IPS DF 19.7 (cell line): ENCODE results near the gene EIF3D.

Source experiments
- DNase-seq: peaks from one replicate; pipeline ENCODE4 v3.0.0-alpha.2; 2013; ENCODE audit warnings: low read depth, low spot score

EIF3D gene

DNA sequence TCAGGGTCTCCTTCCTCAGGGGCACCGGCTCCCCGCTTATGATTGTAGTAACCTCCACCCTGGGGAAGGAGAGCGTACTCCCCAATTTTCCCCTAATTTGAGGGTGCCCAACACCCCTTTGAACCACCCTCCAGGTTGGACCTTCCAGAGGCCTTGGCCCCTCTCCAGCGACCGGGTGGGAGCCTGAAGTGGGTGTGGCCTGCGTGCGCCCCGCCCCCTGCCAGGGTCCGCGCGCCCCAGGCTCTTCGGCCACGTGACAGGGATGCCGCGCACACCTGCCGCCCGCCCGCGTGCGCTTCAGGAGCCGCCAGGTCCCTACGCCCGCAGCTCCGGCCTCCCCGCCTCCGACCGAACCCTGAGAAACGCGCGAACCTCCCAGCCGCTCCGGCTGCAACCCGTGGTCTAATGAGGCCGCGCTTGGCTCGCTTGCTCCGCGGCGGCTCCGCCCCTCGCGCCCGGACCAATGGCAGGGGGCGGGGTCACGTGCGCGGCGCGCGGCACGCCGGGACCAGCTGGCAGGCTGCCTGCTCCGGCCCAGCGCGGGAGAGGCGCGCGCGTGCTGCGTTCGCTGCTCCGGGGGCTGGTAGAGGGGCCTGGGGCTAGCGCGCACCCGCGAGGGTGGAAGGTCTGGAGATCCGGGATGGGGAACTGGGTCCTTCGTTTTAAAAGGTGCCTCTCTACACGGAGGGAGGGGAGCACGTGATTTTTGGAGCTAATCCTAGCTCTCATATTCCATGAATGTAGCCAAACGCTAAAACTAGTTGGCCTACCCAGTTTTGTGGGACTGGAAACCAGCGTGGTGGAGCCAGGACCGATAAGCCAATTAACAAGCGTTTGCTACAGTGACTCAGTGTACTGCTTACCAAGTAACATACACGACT lies 22.1 kb downstream of the EIF3D start, which contains the start of gene FOXRED2:
FOXRED2 (minus strand) TSS at position 404 of the 881 bp plus-strand sequence. CDS start 618 bp downstream, outside the sequence.
- no peak for DNase-seq

DNA sequence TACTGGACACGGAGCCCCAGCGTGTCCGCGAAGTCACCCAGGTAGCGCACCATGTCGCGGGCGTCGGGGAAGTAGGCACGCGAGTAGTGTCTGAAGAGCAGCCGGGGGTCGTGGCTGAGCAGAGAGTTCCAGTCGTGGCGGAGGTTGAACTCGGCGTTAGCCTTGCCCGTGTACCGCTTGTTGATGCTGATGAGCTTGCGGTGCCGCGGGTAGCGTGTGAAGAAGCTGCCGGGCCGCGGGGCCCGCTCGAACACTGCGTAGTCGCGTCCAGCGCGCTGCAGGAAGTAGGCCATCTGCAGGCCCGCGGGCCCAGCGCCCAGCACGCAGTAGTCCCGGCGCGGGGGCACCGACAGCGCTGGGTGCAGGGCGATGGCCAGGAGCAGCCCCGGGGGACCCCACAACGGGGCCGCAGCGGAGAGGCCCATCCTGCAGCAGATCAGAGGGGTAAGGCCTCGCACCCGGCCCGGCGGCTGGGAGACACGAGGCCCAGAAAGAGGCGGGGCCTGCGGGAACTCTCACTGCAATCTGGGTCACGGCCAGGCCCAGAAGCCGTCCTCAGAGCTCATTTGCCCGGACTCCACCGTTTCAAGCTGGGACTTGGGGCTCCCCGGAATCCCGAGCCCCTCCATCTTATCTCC lies 22.8 kb downstream of the EIF3D start:
- no peak for DNase-seq

DNA sequence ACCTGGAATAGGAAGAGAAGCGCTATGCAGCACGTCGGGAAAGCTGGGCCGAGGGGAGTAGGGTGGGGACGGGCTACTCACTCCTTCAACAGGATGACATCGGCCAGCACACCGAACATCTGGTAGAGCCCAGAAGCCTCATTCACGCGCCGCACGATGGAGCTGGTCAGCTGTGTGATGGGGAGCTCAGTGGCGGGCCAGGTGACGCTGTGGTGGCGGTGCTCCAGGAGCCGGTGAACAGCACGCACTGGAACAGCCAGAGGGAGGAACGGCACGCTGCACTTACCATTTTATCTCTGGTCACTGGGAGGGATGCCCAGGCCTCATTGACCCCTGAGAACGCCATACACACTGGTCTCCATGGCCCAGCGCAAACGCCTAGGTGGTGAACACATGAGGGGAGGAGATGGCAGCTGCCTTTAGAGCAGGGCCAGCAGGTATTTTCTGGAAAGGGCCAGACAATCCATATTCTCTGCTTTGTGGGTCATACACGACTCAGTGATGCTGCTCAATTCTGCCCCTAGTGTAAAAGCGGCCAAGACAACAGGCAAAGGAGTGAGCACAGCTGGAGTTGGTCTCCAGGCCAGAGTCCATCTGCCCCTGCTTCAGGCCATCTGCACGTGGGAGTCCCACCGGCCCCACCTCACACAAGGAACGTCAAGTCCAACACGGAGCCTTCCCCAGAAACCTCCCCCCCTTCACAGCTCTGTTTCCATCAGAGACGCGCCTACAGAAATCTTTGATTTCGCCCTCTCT lies 30.9 kb downstream of the EIF3D start:
- DNase-seq: no peak

DNA sequence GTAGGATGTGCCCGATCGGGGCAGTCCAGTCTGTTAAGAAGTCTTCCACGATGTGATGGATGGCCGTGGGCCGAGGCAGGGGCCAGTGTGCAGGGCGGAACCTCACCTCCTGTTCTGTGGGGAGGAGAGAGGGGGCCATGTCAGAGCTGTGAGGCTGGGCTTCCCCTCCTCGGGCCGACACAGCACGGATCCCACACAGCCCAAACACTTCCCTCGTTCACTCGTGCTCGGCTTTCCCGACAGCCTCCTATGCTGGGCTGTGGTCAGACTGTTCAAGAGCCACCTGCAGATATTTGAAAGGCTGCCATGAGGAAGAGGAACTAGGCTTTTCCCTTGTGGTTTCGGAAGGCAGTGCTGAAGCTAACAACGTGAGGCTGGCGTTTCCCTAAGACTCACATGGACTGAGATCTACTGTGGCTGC lies 35.3 kb downstream of the EIF3D start:
- DNase-seq: no peak

DNA sequence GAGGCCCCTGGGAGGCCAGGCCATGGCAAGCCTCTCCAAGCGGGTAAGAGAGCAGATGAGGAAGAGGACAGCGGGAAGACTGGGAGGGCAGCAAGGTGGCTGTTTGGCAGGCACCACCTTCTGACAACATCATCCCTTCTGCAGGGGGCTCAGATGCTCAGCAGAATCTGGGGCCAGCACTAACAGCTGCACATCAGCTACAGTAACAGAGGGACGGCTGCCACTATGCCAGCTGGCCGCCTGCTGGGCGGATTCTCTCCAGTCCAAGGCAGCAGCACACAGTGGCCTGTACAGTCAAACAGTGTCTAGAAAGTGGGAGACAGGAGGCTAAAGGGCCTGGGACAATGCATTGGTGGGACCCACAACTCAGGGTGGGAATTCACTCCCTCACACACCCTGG lies 36.9 kb downstream of the EIF3D start:
- DNase-seq: no peak

DNA sequence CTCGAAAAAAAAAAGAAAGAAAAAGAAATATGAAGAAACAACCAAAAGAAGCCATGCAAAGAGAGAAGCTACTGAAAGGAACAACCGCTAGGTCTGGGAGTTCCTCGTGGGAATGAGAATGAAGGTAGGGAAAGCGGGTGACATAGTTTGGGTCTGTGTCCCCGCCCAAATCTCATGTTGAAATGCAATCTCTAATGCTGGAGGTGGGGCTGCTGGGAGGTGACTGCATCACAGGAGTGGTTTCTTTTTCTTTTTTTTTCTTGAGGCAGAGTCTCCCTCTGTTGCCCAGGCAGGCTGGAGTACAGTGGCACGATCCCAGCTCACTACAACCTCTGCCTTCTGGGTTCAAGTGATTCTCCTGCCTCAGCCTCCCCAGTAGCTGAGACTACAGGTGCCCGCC lies 37.8 kb downstream of the EIF3D start:
- DNase-seq: no peak

DNA sequence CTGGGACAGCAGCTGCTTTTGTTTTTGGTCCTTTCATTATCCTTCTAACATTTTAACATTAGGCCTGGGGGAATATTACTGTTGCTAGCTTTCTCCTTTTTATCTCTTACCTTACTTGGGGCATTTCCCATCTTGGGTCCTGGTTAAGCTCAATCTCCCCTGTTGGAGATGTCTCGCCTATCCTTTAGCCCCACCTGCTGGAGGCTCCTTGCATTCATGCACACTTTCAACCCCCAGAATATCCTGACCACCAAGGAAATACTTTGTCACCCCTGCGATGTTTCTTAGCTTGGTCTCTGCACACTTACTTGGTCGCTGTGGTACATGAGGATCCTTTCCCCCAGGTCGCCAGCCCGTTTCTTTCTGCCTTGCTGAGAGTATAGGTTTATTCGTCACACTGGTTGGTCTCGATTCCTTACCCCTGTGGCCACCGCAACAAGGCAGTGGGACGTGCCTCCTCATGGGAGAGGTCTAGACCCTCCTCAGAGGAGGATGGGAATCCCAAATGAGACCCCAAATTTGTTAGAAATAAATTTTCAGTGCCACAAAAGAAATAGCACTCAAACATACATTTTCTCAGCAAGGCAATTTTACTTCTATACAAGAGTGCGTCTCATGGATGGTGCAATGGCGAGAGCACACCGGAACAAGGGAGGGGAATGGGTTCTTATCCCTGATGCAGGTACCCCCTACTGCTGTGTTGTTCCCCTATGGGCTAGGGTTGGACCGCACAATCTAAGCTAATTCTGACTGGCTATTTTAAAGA lies 42.2 kb downstream of the EIF3D start:
- DNase-seq: no peak

DNA sequence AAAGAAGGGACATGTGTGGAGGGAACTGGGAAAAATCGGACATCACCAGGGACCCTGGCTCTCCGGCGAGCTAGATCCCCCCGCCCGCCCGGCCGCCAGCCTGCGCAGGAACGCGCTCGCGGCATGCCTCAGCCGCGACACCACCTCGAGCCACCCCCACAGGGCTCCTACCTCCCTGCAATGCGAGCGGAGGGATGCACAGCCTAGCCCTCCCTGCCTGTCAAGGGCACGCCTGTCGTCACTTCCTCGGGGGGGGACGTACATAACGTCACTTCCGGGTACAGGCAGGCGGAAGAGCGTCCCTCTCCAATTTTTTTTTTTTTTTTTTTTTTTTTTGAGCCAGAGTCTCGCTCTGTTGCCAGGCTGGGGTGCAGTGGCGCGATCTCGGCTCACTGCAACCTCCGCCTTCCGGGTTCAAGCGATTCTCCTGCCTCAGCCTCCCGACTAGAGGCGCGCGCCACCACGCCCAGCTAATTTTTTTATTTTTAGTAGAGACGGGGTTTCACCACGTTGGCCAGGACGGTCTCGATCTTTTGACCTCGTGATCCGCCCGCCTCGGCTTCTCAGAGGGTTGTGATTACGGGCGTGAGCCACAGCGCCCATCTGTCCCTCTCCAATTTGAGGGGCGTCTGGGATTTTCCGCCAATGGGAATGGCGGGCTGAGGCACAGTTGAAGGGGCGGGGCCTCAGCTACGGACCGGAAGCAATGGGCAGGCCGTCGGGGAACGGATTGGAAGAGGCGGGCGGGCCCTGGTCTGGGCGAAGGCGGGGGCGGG lies 47.4 kb downstream of the EIF3D start, which contains the start of gene TXN2:
TXN2 (minus strand) TSS at position 248 of the 776 bp plus-strand sequence. CDS start 803 bp downstream, outside the sequence.
- DNase-seq: peak; percentile 65

DNA sequence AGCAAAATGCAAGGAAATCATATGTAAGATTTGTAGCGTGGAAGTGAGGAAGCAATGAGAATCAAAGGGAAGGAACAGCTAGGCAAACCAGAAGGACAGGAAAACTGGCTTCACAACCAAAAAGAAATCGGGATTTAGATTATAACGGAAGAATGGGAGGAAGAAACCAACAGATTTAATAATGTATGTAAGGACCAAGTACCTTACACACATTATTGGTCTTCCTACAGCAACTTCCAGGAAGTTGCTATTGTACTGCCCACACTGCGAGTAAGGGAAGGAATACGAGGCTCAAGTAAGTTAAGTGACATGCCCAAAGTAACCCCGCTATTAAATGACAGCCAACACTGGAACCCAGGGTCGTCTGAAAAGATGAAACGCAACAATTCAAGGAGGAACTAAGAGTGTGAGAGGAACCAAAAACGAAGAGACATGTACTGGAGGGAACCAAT lies 48.0 kb downstream of the EIF3D start:
- DNase-seq: no peak

DNA sequence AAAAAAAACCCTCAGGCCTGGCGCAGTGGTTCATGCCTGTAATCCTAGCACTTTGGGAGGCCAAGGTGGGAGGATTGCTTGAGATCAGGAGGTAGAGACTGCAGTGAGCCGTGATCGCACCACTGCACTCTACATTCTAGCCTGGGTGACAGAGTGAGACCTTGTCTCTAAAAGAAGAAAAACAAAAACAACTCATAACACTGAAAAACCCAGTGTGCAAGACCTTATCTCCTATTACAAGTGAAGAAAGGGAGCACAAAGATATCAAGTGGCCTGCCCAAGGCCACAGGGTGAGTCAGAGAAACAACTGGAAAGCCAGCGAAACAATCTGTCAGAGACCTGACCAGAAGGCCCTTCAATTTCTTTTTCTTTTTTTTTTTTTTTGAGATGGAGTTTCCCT lies 50.0 kb downstream of the EIF3D start:
- no peak for DNase-seq

DNA sequence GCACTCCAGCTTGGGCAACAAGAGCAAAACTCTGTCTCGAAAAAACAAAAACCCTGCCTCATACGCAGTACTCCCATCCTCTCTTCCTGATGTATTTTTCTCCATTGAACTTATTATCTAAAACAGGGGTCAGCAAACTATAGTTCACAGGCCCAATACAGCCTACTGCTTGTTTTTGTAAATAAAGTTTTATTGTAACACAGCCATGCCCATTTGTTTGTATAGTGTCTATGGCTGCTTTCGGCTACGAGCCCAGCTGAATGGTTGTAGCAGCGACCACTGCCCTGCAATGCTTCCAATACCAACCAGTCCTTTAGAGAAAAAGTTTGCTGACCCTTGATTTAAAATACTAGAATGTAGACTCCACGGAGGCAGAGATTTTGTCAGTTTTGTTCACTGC lies 53.6 kb downstream of the EIF3D start:
- no peak for DNase-seq

DNA sequence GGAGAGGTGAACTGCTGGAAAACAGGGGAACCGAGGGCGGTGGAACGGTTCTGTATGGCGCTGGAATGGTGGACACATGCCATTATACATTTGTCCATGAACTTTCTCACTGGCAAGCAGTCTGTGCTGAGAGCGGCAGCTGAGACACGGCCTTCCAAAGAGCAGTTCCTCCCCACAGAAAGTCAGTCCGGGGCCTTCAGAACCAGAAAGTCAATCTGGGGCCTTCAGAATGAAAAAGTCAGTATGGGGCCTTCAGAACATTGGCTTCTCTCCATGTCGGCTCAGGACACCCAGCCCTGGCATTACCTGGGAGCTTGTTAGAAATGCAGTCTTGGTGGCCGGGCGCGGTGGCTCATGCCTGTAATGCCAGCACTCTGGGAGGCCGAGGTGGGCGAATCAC lies 56.3 kb downstream of the EIF3D start:
- DNase-seq: no peak

DNA sequence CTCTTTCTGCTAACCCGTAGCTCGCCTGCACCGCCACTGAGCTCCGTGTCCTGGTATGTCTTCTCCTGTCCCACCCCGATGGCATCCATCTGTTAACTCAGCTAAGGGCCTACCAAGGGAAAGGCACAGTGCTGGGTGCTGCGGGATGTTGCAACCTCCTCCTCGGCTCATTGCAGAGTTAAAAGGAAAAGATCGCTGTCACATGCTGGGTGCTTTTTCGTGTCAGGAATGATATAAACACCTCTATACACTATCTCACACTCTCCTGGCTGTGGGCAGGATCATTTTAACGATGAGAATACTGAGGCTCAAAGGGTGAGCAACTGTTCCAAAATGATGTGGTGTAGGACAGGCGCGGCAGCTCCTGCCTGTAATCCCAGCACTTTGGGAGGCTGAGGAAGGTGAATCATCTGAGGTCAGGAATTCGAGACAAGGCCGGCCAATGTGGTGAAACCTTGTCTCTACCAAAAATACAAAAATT lies 57.6 kb downstream of the EIF3D start:
- DNase-seq: no peak

DNA sequence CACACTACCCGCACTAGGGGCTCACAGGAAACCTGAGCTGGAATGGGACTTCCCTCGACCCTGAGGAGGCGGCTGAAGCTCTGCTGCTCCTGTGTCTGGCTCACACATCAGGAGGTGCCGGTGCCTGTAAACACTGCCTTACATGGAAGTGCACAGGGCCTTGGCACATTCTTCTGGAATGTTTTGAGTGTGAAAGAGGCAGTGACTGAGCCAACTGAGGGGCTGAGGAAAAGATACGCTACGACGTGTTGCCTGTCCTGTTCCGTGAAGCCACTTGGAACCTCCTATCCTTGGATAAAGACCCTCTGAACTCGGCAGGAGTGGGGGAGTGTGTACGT lies 58.0 kb downstream of the EIF3D start:
- DNase-seq: no peak

DNA sequence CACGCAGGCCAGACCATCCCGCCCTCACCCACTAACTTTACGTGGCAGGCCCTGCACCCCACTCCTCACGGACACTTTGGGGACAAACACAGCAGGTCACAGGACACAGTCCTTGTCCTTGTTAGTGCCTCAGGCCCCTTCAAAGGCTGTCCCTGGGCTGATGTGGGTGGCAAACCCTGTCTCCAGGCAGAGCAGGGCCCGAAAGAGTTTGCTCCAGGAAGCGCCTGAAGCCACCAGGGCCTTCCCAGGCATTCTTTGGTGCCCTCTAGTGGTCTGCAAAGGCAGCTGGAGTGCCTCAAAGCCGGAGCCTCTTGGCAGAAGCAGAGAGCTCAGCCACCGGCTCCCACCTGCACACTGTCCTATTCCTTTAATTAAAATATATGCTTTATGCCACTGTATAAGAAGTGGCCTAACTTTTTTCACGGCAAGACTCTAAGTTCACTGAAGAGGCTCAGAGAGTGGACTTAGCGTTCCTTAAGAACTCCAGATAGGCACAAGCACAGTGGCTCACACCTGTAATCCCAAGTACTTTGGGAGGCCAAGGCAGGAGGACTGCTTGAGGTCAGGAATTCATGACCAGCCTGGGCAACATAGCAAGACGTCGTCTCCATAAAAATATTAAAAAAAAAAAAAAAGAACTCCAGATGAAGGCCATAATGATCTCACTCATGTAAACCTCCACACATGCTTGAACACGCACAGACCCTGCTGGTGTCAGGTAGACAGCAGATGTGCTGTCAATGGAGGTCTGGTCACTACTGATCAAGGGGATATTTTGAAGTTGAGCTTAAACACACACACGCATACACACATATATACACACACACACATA lies 58.6 kb downstream of the EIF3D start:
- DNase-seq: no peak

DNA sequence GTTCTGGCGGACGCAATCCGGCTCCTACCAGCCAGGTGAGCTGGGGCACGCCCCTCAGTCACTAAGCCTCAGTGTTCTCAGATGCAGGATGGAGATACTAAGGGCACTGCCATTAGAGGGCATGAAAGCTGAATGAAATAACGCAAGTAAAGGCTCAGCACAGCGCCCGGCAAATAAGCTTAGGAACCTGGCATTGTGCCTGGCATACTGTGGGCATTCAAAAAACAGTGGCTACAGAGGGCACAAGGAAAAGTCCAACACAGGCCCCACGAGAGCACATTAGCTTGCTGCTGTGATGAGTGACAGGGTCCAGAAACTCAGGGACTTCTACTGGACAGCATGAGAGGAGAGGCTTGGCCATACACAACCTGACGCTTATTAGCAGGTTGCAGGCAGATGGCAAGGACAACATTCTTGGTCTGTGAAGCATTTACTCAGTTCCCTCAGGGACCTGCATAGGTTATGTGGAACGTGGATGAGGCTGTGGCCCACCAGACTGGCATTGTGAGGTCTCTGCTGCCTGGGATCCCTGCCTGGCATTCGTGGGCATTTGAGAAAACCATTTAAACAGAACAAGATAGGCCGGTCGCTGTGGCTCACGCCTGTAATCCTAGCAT lies 59.8 kb downstream of the EIF3D start:
- DNase-seq: no peak

DNA sequence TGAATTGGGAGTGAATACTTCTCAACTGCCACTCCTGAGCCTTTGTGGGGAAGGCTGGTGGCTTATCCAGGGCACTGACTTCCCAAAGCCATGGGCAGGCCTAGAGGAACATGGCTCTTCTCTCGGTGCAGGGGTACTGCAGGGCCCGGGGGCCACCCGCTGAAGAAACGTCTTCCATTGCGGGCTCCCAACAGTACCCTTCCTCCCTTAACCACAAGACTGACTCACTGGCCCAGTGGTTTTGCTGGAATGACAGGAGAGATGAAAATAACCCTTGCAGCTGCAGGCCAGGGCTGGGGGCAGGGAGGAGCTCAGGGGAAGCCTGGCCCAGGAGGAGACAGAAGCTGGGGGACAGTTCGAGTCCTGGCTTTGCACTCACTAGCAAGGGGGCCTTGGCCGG lies 61.0 kb downstream of the EIF3D start:
- DNase-seq: no peak

DNA sequence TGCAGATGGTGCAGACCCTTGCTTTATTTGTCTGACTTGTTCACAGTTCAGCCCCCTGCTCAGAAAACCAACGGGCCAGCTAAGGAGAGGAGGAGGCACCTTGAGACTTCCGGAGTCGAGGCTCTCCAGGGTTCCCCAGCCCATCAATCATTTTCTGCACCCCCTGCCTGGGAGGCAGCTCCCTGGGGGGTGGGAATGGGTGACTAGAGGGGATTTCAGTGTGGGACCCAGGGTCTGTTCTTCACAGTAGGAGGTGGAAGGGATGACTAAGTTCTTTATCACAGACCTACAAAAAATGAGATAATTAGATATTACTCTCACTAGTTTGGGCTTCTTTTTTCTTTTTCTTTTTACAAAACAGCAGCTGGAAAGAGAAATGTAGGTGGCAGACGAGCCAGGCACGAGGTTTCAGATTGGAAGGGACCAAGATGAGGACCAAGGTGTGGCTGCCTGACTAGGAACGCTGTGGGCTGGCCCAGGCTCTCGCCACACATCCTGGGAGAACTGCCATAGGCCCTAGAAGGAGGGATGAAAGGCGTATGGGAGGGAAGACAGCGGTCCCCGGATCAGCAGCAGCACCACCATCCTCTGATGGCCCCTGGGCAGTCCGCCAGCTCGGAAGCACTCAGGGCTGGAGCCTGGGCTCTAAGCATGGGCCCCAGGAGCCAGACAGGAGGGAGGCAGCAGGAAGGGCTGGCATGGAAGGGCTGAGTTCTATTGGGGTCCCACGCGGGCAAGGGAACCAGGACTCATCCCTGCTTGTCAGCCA lies 61.7 kb downstream of the EIF3D start:
- DNase-seq: no peak
